Body of pancreas (tissue), 4 donors: ENCODE data around the gene FBXO31. TPM values are rescaled to one million over a fixed set of nuclear protein-coding genes. Genes with fewer than 3 reads are reported as not detected.

Source experiments
- ATAC-seq: fragments of 150-250 bp; one replicate; pipeline ENCODE4 v1.9.1; 2016
- DNase-seq, 4 donors: peaks; one replicate each; pipeline ENCODE4 v3.0.0-alpha.2; 2019
- H3K27ac ChIP-seq, 4 donors: fragments of 200-600 bp; sonication (generic); 1 replicate in 3 of 4; 2 replicates in 1 of 4; pipeline versions ENCODE4 v1.5.1 to v1.6.1; 2016 to 2019; ENCODE audit warnings: mild to moderate bottlenecking in 1 of 4, mixed read lengths in 1 of 4, moderate library complexity in 1 of 4
- H3K27me3 ChIP-seq, 2 donors: fragments of 200-600 bp; sonication (generic); one replicate each; pipeline ENCODE4 v1.6.0; 2016; ENCODE audit warnings: mild to moderate bottlenecking in 1 of 2
- H3K36me3 ChIP-seq, 2 donors: fragments of 200-600 bp; sonication (generic); replicated peaks in 1 of 2; 2 replicates each; pipeline ENCODE4 v1.5.1; 2016; ENCODE audit warnings: low read depth in 2 of 2; ENCODE audit not compliant: insufficient read depth in 1 of 2
- H3K4me1 ChIP-seq: fragments of 200-600 bp; sonication (generic); one replicate; pipeline ENCODE4 v1.6.0; 2016
- H3K4me3 ChIP-seq, 2 donors: fragments of 200-600 bp; sonication (generic); 1 replicate in 1 of 2; 2 replicates in 1 of 2; pipeline ENCODE4 v1.5.1; 2016 to 2019
- H3K9me3 ChIP-seq, 3 donors: fragments of 200-600 bp; sonication (generic); 1 replicate in 2 of 3; 2 replicates in 1 of 3; pipeline ENCODE4 v1.5.1; 2016
- CTCF ChIP-seq, 7 experiments: fragments of 450-650 bp in 4 of 7; fragments of 200-600 bp in 3 of 7; sonication (generic) in 3 of 7; IDR thresholded peaks; one replicate each; pipeline ENCODE4 v1.5.1; 2016 to 2019; ENCODE audit warnings: antibody characterized with exemption in 7 of 7
- POLR2A ChIP-seq, 3 donors: fragments of 450-650 bp; IDR thresholded peaks; one replicate each; pipeline ENCODE4 v1.6.1; 2016; ENCODE audit warnings: antibody characterized with exemption in 3 of 3, mild to moderate bottlenecking in 2 of 3
- WGBS, 2 donors: methylation state at CpG; one replicate each; pipeline ENCODE4 v1.1.5; 2017; 5-methylcytosine and 5-hydroxymethylcytosine counted together
- intact Hi-C: fragments of 100-400 bp; cut with DNase I; formaldehyde crosslinking; loops from one replicate; pipeline ENCODE4 v1.15.1; 2023
- total RNA-seq, 2 donors: library from RNA; depleted of rRNA; stranded (reverse); fragments of >200 nt; gene quantifications; one replicate each; pipeline ENCODE4 v1.1.0, GENCODE V29; 2016

FBXO31 gene
- total RNA-seq, 2 donors from 2014 or later = 35.5 to 46.8 TPM

DNA sequence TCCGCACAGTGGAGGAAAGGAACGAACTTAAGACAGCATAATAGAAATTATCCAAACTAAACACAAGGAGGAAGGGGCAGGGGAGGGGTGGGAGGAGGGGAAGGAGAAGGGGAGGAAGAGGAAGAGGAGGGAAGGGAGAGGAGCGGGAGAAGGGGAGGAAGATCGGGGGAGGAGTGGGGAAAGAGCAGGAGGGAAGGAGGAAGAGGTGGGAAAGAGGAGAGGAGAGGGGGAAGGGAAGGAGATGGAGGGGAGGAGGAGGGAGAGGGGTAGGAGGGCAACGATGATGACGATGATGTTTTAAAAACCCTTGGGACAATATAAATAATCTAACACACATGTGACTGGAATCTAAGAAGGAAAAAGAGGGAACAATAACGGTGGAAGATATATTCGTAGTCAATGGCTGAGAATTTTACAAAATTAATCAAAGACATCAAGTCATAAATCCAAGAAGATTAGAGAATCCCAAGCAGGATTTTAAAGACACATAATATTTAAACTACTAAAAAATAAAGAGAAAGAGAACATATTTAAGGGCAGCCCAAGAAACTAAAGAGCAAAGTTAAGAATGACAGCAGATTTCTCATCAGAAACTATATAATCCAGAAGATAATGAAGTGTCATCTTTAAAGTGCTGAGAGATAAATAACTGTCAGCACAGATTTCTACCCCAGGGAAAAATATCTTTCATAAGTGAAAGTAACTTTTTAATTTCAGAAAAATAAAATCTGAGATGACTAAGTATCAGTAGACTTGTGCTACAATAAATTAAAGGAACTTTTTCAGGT lies 96.5 kb downstream of the FBXO31 start:
- Histone ChIP-seq H3K4me3 (no peak overlapping the region), H3K36me3 (no peaks in the 10 kb centered on the region), H3K4me1 (no peaks in the 10 kb centered on the region), H3K27ac (no peak overlapping the region), H3K27me3 (no peaks in the 10 kb centered on the region), H3K9me3 (no peaks in the 10 kb centered on the region)
- WGBS, 2 donors = 54 to 81% methylated on average over 8 of the region's 8 CpGs
- ATAC-seq = no peak
- no peak for TF ChIP-seq CTCF (IDR thresholded peaks at IDR 0.05)
- no peak for TF ChIP-seq POLR2A (IDR thresholded peaks at IDR 0.05)
- intact Hi-C loops = no loop called here
- no peak for DNase-seq

GRCh38 chr16:87284183-87284582 lies 99.4 kb downstream of the FBXO31 start:
- 60 to 70% methylated on average over 2 of the region's 2 CpGs for WGBS, 2 donors
- TF ChIP-seq POLR2A (IDR thresholded peaks at IDR 0.05) (no peak), CTCF (IDR thresholded peaks at IDR 0.05) (no peak)
- intact Hi-C loops = no loop called here
- DNase-seq (no peak), ATAC-seq (no peak)
- no peaks in the 10 kb centered on the region for H3K4me1 ChIP-seq
- no peak overlapping the region for H3K27ac ChIP-seq
- no peak overlapping the region for H3K4me3 ChIP-seq
- H3K9me3 ChIP-seq = no peaks in the 10 kb centered on the region
- no peaks in the 10 kb centered on the region for H3K36me3 ChIP-seq
- no peaks in the 10 kb centered on the region for H3K27me3 ChIP-seq

- TF ChIP-seq POLR2A (IDR thresholded peaks at IDR 0.05) (no peak), CTCF (IDR thresholded peaks at IDR 0.05) (no peak)
Observed at GRCh38 chr16:87279094-87279658, 104.4 kb downstream of the FBXO31 start.

GRCh38 chr16:87278191-87279093 lies 105.1 kb downstream of the FBXO31 start:
- no peaks in the 10 kb centered on the region for H3K36me3 ChIP-seq
- DNase-seq = peak; percentile 77 to 85 (median 80)
- H3K4me3 ChIP-seq = no peak overlapping the region
- TF ChIP-seq CTCF (IDR thresholded peaks at IDR 0.05) (peak; percentile 75 to 91 (median 84)), POLR2A (IDR thresholded peaks at IDR 0.05) (no peak)
- WGBS, 2 donors = 49 to 73% methylated on average over 18 to 38 of the region's 38 CpGs
- H3K4me1 ChIP-seq = no peaks in the 10 kb centered on the region
- H3K27ac ChIP-seq = no peak overlapping the region
- intact Hi-C loops = loop anchor here (5.0 kb wide), 1 partner anchor 711 kb away; the partner anchor contains the start of gene FOXC2
- no peaks in the 10 kb centered on the region for H3K27me3 ChIP-seq
- no peaks in the 10 kb centered on the region for H3K9me3 ChIP-seq
- peak; percentile 90 for ATAC-seq

More at GRCh38 chr16:87279094-87279658, 104.4 kb downstream of the FBXO31 start:
- Histone ChIP-seq H3K4me3 (no peak overlapping the region), H3K36me3 (no peaks in the 10 kb centered on the region), H3K4me1 (no peaks in the 10 kb centered on the region), H3K27me3 (no peaks in the 10 kb centered on the region), H3K27ac (no peak overlapping the region), H3K9me3 (no peaks in the 10 kb centered on the region)
- 55 to 57% methylated on average over 17 of the region's 18 CpGs for WGBS, 2 donors
- intact Hi-C loops = loop anchor here (5.0 kb wide), 1 partner anchor 712 kb away; the partner anchor contains the start of gene FOXC2
- DNase-seq (no peak), ATAC-seq (no peak)

Other genes starting within 250 kb of the FBXO31 start
- 1 to 10 TPM; 1.3 to 2.0 TPM for gene C16orf95, start 66.4 kb downstream of the FBXO31 start, total RNA-seq
- gene MAP1LC3B, start 8.6 kb upstream of the FBXO31 start, total RNA-seq = 10 to 100 TPM; 18.5 to 22.8 TPM
- gene ZCCHC14, start 109.2 kb upstream of the FBXO31 start, total RNA-seq = 10 to 100 TPM; 18.9 to 54.4 TPM
- gene JPH3, start 218.7 kb upstream of the FBXO31 start, total RNA-seq = not detected